SU-DHL-6 (cell line): ENCODE measurements around the gene LMO7.

ENCODE experiments used
- EZH2phosphoT487 ChIP-seq: fragments of 200-600 bp; sonication (generic), shearing (Covaris generic); conservative IDR thresholded peaks from 2 replicates; pipeline ENCODE4 v1.6.1; 2018; ENCODE audit warnings: mild to moderate bottlenecking, antibody characterized with exemption, low read length, moderate library complexity, mixed read lengths
- TF ChIP-seq, protein P1 (sequence below): fragments of 200-600 bp; sonication (generic); IDR thresholded peaks from one replicate; pipeline ENCODE4 v1.5.1; 2017; ENCODE audit warnings: antibody characterized with exemption, mild to moderate bottlenecking, low read length, moderate library complexity; ENCODE audit not compliant: insufficient read depth, poor library complexity, severe bottlenecking

DNA sequence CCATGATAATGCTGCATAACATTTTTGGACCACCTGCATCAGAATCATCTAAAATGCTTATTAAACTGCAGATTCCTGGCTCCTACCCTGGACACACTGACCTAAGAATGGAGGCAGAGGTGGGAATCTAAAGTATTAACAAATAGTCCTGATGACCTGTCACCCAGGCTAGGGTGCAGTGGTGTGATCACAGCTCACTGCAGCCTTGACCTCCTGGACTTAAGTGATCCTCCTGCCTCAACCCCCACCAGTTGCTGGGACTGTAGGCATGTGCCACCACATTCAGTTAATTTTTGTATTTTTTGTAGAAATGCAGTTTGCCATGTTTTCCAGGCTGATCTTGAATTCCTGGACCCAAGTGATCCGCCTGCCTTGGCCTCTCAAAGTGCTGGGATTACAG lies 43.3 kb downstream of the LMO7 start:
- TF ChIP-seq, protein P1, sequence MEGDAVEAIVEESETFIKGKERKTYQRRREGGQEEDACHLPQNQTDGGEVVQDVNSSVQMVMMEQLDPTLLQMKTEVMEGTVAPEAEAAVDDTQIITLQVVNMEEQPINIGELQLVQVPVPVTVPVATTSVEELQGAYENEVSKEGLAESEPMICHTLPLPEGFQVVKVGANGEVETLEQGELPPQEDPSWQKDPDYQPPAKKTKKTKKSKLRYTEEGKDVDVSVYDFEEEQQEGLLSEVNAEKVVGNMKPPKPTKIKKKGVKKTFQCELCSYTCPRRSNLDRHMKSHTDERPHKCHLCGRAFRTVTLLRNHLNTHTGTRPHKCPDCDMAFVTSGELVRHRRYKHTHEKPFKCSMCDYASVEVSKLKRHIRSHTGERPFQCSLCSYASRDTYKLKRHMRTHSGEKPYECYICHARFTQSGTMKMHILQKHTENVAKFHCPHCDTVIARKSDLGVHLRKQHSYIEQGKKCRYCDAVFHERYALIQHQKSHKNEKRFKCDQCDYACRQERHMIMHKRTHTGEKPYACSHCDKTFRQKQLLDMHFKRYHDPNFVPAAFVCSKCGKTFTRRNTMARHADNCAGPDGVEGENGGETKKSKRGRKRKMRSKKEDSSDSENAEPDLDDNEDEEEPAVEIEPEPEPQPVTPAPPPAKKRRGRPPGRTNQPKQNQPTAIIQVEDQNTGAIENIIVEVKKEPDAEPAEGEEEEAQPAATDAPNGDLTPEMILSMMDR = no peak
- TF ChIP-seq EZH2phosphoT487 = no peak
